Brain microvascular endothelial cell (primary cell): ENCODE data around the gene DDX17.

Source experiments
- DNase-seq: peaks from one replicate; pipeline ENCODE4 v3.0.0-alpha.2; 2020
- H3K27ac ChIP-seq: fragments of 250-450 bp; sonication (Bioruptor Pico); 2 replicates; pipeline ENCODE4 v1.5.1; 2020; ENCODE audit warnings: mild to moderate bottlenecking, moderate library complexity
- H3K27me3 ChIP-seq: fragments of 250-450 bp; sonication (Bioruptor Pico); replicated peaks from 2 replicates; pipeline ENCODE4 v1.5.1; 2020; ENCODE audit warnings: mild to moderate bottlenecking
- H3K36me3 ChIP-seq: fragments of 250-450 bp; sonication (Bioruptor Pico); replicated peaks from 2 replicates; pipeline ENCODE4 v1.5.1; 2020; ENCODE audit warnings: mild to moderate bottlenecking
- H3K4me3 ChIP-seq: 2 replicates; pipeline ENCODE4 v1.5.1; 2011; ENCODE audit warnings: low read depth, mild to moderate bottlenecking, control low read depth, low read length, moderate library complexity
- in situ Hi-C: cut with HindIII; loops from 2 replicates; pipeline ENCODE4 v1.10.0; 2017; ENCODE audit warnings: low sequenced_read_pairs, low pct_ligation_motif_present
- TF ChIP-seq, protein P1 (sequence below): IDR thresholded peaks from 2 replicates; pipeline ENCODE4 v1.5.1; 2011; ENCODE audit warnings: low read depth, mild to moderate bottlenecking, moderate library complexity, low read length, control low read depth, inconsistent platforms; ENCODE audit errors: missing control alignments

Gene DDX17

DNA sequence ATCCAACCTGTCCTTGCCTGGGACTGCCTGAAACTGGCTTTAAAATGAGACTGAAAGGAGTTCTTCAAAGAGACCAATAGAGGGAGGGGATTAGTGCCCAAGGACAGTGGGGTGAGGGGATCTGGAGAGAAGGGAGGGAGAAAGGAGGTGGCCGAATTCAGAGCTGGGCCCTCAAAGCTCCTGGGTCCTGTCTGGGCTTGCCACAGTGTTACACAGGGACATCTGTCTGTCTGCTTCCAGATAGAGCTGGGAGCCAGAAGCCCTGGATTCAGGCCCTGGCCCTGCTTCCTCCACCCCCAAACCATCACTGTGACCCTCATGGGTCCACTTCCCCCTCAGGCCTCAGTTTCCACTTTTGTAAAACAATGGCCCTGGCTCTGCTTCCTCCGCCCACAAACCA is 54.7 kb downstream of the DDX17 start:
- Histone ChIP-seq H3K4me3 (no peak overlapping the region), H3K27ac (no peak overlapping the region), H3K36me3 (no peaks in the 10 kb centered on the region), H3K27me3 (peaks cover 54% of the 10 kb centered on the region)
- in situ Hi-C loops: no loop called here
- TF ChIP-seq, protein P1, sequence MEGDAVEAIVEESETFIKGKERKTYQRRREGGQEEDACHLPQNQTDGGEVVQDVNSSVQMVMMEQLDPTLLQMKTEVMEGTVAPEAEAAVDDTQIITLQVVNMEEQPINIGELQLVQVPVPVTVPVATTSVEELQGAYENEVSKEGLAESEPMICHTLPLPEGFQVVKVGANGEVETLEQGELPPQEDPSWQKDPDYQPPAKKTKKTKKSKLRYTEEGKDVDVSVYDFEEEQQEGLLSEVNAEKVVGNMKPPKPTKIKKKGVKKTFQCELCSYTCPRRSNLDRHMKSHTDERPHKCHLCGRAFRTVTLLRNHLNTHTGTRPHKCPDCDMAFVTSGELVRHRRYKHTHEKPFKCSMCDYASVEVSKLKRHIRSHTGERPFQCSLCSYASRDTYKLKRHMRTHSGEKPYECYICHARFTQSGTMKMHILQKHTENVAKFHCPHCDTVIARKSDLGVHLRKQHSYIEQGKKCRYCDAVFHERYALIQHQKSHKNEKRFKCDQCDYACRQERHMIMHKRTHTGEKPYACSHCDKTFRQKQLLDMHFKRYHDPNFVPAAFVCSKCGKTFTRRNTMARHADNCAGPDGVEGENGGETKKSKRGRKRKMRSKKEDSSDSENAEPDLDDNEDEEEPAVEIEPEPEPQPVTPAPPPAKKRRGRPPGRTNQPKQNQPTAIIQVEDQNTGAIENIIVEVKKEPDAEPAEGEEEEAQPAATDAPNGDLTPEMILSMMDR: no peak
- DNase-seq: no peak

- TF ChIP-seq, protein P1: no peak
- in situ Hi-C loops: no loop called here
- DNase-seq: no peak
- H3K4me3 ChIP-seq: no peak overlapping the region
- H3K36me3 ChIP-seq: no peaks in the 10 kb centered on the region
- peaks cover 44% of the 10 kb centered on the region for H3K27me3 ChIP-seq
- H3K27ac ChIP-seq: no peak overlapping the region
Observed at GRCh38 chr22:38450234-38450797, 55.8 kb downstream of the DDX17 start.

- Histone ChIP-seq H3K4me3 (no peak overlapping the region), H3K36me3 (no peaks in the 10 kb centered on the region), H3K27ac (no peak overlapping the region), H3K27me3 (peaks cover 42% of the 10 kb centered on the region)
- DNase-seq: no peak
- in situ Hi-C loops: no loop called here
- TF ChIP-seq, protein P1: no peak
Observed at GRCh38 chr22:38449776-38450175, 56.3 kb downstream of the DDX17 start.

DNA sequence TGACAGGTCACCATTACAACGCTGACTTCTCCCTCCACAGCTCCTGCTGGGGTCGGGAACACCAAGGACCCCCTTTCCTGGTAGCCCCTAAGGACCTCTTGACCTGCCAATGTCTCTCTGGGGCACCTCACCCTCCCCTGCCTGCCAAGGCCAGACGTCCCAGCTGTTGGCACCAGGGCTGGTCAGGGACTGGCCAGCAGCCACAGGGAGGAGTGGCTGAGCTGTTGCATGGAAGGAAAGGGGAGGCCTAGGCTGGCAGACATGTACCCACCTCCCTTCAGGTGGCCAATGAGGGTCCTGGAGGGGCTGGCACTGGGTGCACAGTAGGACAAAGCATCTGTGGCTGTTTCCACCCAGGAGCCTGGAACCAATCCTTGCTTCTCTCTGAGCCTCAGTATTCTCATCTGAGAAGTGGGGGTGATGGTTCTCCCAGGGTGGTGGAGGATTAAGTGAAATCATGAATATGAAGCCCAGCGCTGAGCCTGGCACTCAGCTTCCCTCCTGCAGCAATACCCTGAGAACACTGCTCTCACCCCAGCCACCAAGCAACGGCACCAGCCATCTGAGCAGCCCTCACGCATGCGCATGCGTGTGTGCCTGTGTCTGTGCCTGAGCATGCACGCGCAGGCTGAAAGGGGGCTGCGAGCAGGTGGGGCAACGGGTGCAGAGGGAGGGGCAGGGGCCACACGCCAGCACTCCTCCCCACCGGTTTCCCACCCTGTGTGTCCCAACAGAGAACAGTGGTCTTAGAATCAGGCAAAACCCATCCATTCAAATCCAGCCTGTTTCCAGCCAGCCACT is 57.0 kb downstream of the DDX17 start:
- DNase-seq: no peak
- TF ChIP-seq, protein P1: no peak
- no peaks in the 10 kb centered on the region for H3K36me3 ChIP-seq
- in situ Hi-C loops: no loop called here
- no peak overlapping the region for H3K27ac ChIP-seq
- H3K27me3 ChIP-seq: peaks cover 37% of the 10 kb centered on the region
- no peak overlapping the region for H3K4me3 ChIP-seq

DNA sequence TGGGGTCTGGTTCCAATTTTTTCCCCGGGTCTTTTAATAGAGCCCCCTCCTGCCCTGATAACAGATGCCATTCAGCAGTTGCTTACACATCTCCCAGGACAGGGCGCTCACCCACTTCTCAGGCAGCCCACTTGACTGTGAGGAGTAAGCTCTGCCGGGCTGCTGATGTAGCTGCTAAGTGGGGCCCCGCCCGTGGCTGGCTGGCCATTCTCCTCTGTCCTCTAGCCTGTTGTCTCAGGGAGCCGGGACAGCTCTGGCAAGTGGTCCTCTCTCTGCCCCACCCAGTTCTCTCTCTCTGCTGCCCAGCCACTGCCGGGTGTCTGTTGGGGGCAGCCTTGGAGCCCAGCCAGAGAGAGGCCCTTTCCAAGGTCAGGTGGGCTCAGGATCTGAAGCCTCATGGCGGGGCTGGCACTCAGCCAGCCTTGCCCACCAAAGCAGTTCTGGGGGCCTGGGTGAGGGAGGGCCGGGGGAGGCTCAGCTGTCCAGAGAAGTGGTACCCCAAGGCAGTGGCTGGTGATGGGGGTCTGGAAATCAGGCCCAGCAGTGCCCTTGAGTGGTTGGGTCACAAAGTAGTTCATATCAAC is 60.0 kb downstream of the DDX17 start:
- Histone ChIP-seq H3K4me3 (no peak overlapping the region), H3K27ac (no peak overlapping the region), H3K36me3 (no peaks in the 10 kb centered on the region), H3K27me3 (peaks cover 13% of the 10 kb centered on the region)
- DNase-seq: no peak
- TF ChIP-seq, protein P1: no peak
- in situ Hi-C loops: no loop called here
